WTC11 (cell line): Measurements from ENCODE around the gene SHANK3. TPM values are rescaled to one million over a fixed set of nuclear protein-coding genes. Genes with fewer than 3 reads are reported as not detected.

Source experiments
- ATAC-seq: fragments of 200-7000 bp; cut with Tn5 transposase; 2 replicates; pipeline ENCODE4 v1.10.0; 2021; ENCODE audit warnings: mild to moderate bottlenecking, moderate library complexity
- CTCF ChIA-PET: fragments of 300-600 bp; sonication (Branson Sonifier 250); formaldehyde crosslinking; loops from one replicate; lab custom pipeline; 2021; ENCODE audit warnings: antibody characterized with exemption; lab: Charles Lee
- POLR2A ChIA-PET: fragments of 350-600 bp; sonication (Branson Sonifier 250); formaldehyde crosslinking; loops from one replicate; lab custom pipeline; 2021; ENCODE audit warnings: antibody characterized with exemption; lab: Charles Lee
- DNase-seq: peaks from one replicate; pipeline ENCODE4 v3.0.0; 2021; ENCODE audit warnings: low spot score
- H3K27ac Mint-ChIP-seq: 2 replicates; pipeline ENCODE4 v1.8.0; 2021; ENCODE audit warnings: mixed read lengths
- H3K27me3 Mint-ChIP-seq: 2 replicates; pipeline ENCODE4 v1.8.0; 2021; ENCODE audit warnings: low read depth, mild to moderate bottlenecking, moderate library complexity, mixed read lengths
- H3K36me3 Mint-ChIP-seq: 2 replicates; pipeline ENCODE4 v1.8.0; 2021; ENCODE audit warnings: mixed read lengths
- H3K4me1 Mint-ChIP-seq: 2 replicates; pipeline ENCODE4 v1.8.0; 2022; ENCODE audit warnings: mixed read lengths
- H3K4me3 Mint-ChIP-seq: 2 replicates; pipeline ENCODE4 v1.8.0; 2021; ENCODE audit warnings: mild to moderate bottlenecking, moderate library complexity, mixed read lengths
- H3K9me3 Mint-ChIP-seq: 2 replicates; pipeline ENCODE4 v1.8.0; 2021; ENCODE audit warnings: mixed read lengths
- FOXP1 ChIP-seq: sonication (generic); formaldehyde crosslinking; IDR thresholded peaks from 2 replicates; pipeline ENCODE4 v1.8.0; 2022; ENCODE audit warnings: missing genetic modification reagents, mild to moderate bottlenecking, moderate library complexity, borderline replicate concordance
- HMGA2 ChIP-seq: fragments of 250-450 bp; sonication (Bioruptor Pico); IDR thresholded peaks from 2 replicates; pipeline ENCODE4 v1.4.0; 2021; ENCODE audit warnings: mild to moderate bottlenecking, moderate library complexity
- IRF2 ChIP-seq: sonication (generic); formaldehyde crosslinking; IDR thresholded peaks from 2 replicates; pipeline ENCODE4 v1.8.0; 2022; ENCODE audit warnings: low read depth, missing genetic modification reagents, borderline replicate concordance
- JAZF1 ChIP-seq: fragments of 250-450 bp; sonication (Bioruptor Pico); IDR thresholded peaks from 2 replicates; pipeline ENCODE4 v1.9.0; 2021; ENCODE audit warnings: moderate library complexity, mild to moderate bottlenecking, inconsistent platforms
- JUN ChIP-seq: sonication (generic); formaldehyde crosslinking; IDR thresholded peaks from 2 replicates; pipeline ENCODE4 v1.8.0; 2023; ENCODE audit warnings: mild to moderate bottlenecking, missing genetic modification reagents
- MYBL2 ChIP-seq: sonication (generic); formaldehyde crosslinking; IDR thresholded peaks from 2 replicates; pipeline ENCODE4 v1.8.1; 2023; ENCODE audit warnings: mild to moderate bottlenecking, moderate library complexity, missing genetic modification reagents
- NR3C1 ChIP-seq: sonication (generic); formaldehyde crosslinking; conservative IDR thresholded peaks from 2 replicates; pipeline ENCODE4 v1.8.1; 2023; ENCODE audit warnings: low read depth, mild to moderate bottlenecking, missing genetic modification reagents
- RELA ChIP-seq: sonication (generic); formaldehyde crosslinking; IDR thresholded peaks from 2 replicates; pipeline ENCODE4 v1.8.1; 2022; ENCODE audit warnings: missing genetic modification reagents, mild to moderate bottlenecking, borderline replicate concordance
- SMAD3 ChIP-seq: sonication (generic); formaldehyde crosslinking; IDR thresholded peaks from 2 replicates; pipeline ENCODE4 v1.8.0; 2022; ENCODE audit warnings: missing genetic modification reagents, mild to moderate bottlenecking, borderline replicate concordance
- ZBTB21 ChIP-seq: sonication (generic); formaldehyde crosslinking; IDR thresholded peaks from 2 replicates; pipeline ENCODE4 v1.8.1; 2023; ENCODE audit warnings: mild to moderate bottlenecking, missing genetic modification reagents, borderline replicate concordance
- ZNF263 ChIP-seq: sonication (generic); formaldehyde crosslinking; IDR thresholded peaks from 2 replicates; pipeline ENCODE4 v1.8.1; 2022; ENCODE audit warnings: low read depth, mild to moderate bottlenecking, moderate library complexity, missing genetic modification reagents
- ZNF317 ChIP-seq: sonication (generic); formaldehyde crosslinking; IDR thresholded peaks from 2 replicates; pipeline ENCODE4 v1.8.1; 2023; ENCODE audit warnings: low read depth, mild to moderate bottlenecking, moderate library complexity, missing genetic modification reagents, borderline replicate concordance
- ZNF396 ChIP-seq: fragments of 250-450 bp; sonication (Bioruptor Pico); IDR thresholded peaks from 2 replicates; pipeline ENCODE4 v1.8.0; 2021; ENCODE audit warnings: mild to moderate bottlenecking, moderate library complexity, borderline replicate concordance
- ZNF423 ChIP-seq: fragments of 250-450 bp; sonication (Bioruptor Pico); IDR thresholded peaks from 2 replicates; pipeline ENCODE4 v2.1.2; 2022; ENCODE audit warnings: mild to moderate bottlenecking, moderate library complexity
- total RNA-seq: library from RNA; stranded (reverse); gene quantifications from 3 replicates; pipeline ENCODE4 v1.2.3, GENCODE V29; 2021
- TF ChIP-seq, protein P1 (sequence below): sonication (generic); formaldehyde crosslinking; conservative IDR thresholded peaks from 2 replicates; pipeline ENCODE4 v1.8.1; 2023; ENCODE audit warnings: mild to moderate bottlenecking, low read depth, missing genetic modification reagents, moderate library complexity
- TF ChIP-seq, protein P2 (sequence below): sonication (generic); formaldehyde crosslinking; IDR thresholded peaks from 2 replicates; pipeline ENCODE4 v1.8.0; 2022; ENCODE audit warnings: missing genetic modification reagents
- TF ChIP-seq, protein P3 (sequence below): fragments of 250-450 bp; sonication (Bioruptor Pico); IDR thresholded peaks from 2 replicates; pipeline ENCODE4 v1.9.0; 2021; ENCODE audit warnings: mild to moderate bottlenecking
- TF ChIP-seq, protein P4 (sequence below): fragments of 250-450 bp; sonication (Bioruptor Pico); IDR thresholded peaks from 2 replicates; pipeline ENCODE4 v1.9.0; 2021; ENCODE audit warnings: mild to moderate bottlenecking
- TF ChIP-seq, protein P5 (sequence below): fragments of 250-450 bp; sonication (Bioruptor Pico); IDR thresholded peaks from 2 replicates; pipeline ENCODE4 v1.8.0; 2021; ENCODE audit warnings: mild to moderate bottlenecking
- TF ChIP-seq, protein P6 (sequence below): sonication (generic); formaldehyde crosslinking; IDR thresholded peaks from 2 replicates; pipeline ENCODE4 v1.8.1; 2023; ENCODE audit warnings: mild to moderate bottlenecking, missing genetic modification reagents, moderate library complexity

SHANK3 gene
- total RNA-seq, 1 experiment from 2014 or later, result 9.6 TPM

DNA sequence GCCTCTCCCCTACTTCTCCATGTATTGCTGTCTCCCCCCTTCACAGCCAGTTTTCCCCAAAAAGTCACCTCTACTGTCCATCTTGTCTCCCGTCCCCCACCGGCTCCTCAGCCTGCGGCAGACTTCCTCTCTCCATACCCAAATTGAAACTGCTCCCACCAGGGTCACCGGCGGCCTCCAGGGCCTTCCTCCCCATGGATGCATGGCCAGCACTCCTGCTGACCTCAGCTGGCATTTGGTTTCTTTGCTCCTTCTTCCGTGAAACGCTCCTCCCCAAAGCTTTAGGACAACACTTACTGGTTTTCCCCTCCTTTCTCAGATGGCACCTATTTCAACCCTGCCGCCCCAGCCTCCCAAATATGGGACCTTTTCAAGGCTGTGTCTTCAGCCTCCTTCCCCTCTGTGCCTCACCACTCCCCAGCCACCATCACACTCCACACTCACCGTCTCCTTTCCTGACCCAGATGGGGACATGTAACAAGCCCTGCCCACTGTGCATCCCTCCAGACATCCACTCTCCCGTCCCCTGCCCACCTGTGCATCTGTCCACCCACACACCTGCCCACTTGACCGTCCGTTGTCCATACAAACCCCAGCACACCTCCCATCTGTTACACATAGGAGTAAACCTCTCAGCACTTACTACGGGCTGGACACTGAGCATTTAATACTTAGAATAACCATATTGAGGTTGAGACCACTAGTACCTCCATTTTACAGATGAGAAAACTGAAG, 43.8 kb downstream of the SHANK3 start (continued):
- TF ChIP-seq RELA (no peak), JAZF1 (CRISPR knock-in tag) (no peak), ZNF263 (CRISPR knock-in tag) (no peak), JUN (CRISPR knock-in tag) (no peak), ZNF317 (CRISPR knock-in tag) (no peak), ZNF396 (CRISPR knock-in tag) (no peak), ZNF423 (CRISPR knock-in tag) (no peak), FOXP1 (no peak), SMAD3 (CRISPR knock-in tag) (no peak), IRF2 (CRISPR knock-in tag) (no peak)
- TF ChIP-seq, protein P1, sequence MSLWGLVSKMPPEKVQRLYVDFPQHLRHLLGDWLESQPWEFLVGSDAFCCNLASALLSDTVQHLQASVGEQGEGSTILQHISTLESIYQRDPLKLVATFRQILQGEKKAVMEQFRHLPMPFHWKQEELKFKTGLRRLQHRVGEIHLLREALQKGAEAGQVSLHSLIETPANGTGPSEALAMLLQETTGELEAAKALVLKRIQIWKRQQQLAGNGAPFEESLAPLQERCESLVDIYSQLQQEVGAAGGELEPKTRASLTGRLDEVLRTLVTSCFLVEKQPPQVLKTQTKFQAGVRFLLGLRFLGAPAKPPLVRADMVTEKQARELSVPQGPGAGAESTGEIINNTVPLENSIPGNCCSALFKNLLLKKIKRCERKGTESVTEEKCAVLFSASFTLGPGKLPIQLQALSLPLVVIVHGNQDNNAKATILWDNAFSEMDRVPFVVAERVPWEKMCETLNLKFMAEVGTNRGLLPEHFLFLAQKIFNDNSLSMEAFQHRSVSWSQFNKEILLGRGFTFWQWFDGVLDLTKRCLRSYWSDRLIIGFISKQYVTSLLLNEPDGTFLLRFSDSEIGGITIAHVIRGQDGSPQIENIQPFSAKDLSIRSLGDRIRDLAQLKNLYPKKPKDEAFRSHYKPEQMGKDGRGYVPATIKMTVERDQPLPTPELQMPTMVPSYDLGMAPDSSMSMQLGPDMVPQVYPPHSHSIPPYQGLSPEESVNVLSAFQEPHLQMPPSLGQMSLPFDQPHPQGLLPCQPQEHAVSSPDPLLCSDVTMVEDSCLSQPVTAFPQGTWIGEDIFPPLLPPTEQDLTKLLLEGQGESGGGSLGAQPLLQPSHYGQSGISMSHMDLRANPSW, result no peak
- TF ChIP-seq, protein P2, sequence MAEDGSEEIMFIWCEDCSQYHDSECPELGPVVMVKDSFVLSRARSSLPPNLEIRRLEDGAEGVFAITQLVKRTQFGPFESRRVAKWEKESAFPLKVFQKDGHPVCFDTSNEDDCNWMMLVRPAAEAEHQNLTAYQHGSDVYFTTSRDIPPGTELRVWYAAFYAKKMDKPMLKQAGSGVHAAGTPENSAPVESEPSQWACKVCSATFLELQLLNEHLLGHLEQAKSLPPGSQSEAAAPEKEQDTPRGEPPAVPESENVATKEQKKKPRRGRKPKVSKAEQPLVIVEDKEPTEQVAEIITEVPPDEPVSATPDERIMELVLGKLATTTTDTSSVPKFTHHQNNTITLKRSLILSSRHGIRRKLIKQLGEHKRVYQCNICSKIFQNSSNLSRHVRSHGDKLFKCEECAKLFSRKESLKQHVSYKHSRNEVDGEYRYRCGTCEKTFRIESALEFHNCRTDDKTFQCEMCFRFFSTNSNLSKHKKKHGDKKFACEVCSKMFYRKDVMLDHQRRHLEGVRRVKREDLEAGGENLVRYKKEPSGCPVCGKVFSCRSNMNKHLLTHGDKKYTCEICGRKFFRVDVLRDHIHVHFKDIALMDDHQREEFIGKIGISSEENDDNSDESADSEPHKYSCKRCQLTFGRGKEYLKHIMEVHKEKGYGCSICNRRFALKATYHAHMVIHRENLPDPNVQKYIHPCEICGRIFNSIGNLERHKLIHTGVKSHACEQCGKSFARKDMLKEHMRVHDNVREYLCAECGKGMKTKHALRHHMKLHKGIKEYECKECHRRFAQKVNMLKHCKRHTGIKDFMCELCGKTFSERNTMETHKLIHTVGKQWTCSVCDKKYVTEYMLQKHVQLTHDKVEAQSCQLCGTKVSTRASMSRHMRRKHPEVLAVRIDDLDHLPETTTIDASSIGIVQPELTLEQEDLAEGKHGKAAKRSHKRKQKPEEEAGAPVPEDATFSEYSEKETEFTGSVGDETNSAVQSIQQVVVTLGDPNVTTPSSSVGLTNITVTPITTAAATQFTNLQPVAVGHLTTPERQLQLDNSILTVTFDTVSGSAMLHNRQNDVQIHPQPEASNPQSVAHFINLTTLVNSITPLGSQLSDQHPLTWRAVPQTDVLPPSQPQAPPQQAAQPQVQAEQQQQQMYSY, result no peak
- TF ChIP-seq, all 79 proteins: peak for 0

DNA sequence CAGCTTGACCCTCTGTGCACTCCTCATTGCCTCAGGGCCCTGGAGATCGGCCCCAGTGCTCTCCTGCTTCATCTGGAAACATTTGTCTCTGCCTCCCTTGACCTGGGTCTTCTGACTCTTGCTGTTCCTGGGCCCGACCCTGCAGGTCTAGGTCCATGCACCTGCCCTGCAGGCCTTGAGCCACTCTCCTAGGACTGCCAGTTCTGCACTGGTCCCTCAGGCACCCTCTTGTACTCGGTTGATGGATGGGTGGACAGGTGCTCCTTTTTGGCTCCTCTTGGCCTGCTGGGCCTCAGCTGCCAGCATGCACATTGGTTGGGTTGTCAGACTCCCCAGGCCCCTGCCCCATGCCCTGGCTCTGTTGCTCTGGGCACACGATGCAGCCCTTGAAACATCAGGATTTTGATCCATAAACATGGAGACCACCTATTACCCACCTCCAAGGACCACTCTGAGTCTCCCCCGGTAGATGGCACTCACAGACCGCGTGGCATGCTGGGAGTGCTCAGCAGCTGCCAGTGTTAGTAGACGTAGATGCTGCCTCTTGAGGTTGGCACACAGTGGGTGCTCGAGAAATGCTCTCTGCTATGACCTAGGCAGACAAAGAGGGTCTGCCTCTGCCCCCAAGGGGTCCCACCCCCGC, 45.2 kb downstream of the SHANK3 start:
- no peak overlapping the region for H3K27ac Mint-ChIP-seq
- ATAC-seq, result no peak
- TF ChIP-seq ZBTB21 (CRISPR knock-in tag) (no peak), MYBL2 (CRISPR knock-in tag) (no peak), HMGA2 (CRISPR knock-in tag) (no peak)
- peaks cover 54% of the 10 kb centered on the region for H3K27me3 Mint-ChIP-seq
- H3K36me3 Mint-ChIP-seq, result no peaks in the 10 kb centered on the region
- POLR2A ChIA-PET, result no interaction called here
- no peaks in the 10 kb centered on the region for H3K9me3 Mint-ChIP-seq
- CTCF ChIA-PET, result interaction anchor here (1.1 kb wide), 1 partner anchor 57 kb away, joined by 3 read pairs; no protein-coding TSS in a partner anchor
- no peaks in the 10 kb centered on the region for H3K4me1 Mint-ChIP-seq
- DNase-seq, result no peak
- H3K4me3 Mint-ChIP-seq, result no peak overlapping the region

DNA sequence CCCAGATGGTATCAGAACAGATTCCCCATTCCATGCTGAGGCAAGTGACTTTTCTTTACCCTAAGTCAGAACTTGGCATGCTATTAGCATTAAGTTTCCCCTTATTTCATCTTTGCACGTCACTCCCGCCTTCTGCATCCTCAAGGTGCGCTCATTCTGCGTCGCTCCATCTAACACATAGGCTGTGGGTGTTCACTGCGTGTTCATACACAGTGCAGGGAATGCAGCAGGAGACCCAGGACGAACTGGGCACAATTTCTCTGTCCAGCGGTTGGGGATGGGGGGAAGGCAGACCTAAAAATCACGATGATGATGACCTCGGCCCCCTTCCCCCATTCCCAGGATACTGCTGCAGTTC, 45.7 kb downstream of the SHANK3 start:
- no peak for ATAC-seq
- Mint-ChIP-seq H3K4me3 (no peak overlapping the region), H3K36me3 (no peaks in the 10 kb centered on the region), H3K9me3 (no peaks in the 10 kb centered on the region), H3K27ac (no peak overlapping the region), H3K27me3 (peaks cover 60% of the 10 kb centered on the region), H3K4me1 (no peaks in the 10 kb centered on the region)
- DNase-seq, result no peak
- ChIA-PET CTCF (no interaction called here), POLR2A (no interaction called here)
- TF ChIP-seq, protein P3, sequence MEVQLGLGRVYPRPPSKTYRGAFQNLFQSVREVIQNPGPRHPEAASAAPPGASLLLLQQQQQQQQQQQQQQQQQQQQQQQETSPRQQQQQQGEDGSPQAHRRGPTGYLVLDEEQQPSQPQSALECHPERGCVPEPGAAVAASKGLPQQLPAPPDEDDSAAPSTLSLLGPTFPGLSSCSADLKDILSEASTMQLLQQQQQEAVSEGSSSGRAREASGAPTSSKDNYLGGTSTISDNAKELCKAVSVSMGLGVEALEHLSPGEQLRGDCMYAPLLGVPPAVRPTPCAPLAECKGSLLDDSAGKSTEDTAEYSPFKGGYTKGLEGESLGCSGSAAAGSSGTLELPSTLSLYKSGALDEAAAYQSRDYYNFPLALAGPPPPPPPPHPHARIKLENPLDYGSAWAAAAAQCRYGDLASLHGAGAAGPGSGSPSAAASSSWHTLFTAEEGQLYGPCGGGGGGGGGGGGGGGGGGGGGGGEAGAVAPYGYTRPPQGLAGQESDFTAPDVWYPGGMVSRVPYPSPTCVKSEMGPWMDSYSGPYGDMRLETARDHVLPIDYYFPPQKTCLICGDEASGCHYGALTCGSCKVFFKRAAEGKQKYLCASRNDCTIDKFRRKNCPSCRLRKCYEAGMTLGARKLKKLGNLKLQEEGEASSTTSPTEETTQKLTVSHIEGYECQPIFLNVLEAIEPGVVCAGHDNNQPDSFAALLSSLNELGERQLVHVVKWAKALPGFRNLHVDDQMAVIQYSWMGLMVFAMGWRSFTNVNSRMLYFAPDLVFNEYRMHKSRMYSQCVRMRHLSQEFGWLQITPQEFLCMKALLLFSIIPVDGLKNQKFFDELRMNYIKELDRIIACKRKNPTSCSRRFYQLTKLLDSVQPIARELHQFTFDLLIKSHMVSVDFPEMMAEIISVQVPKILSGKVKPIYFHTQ (CRISPR knock-in tag), result no peak
- TF ChIP-seq, protein P4, sequence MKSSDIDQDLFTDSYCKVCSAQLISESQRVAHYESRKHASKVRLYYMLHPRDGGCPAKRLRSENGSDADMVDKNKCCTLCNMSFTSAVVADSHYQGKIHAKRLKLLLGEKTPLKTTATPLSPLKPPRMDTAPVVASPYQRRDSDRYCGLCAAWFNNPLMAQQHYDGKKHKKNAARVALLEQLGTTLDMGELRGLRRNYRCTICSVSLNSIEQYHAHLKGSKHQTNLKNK (CRISPR knock-in tag), result no peak
- TF ChIP-seq NR3C1 (CRISPR knock-in tag), result no peak
- TF ChIP-seq, protein P5, sequence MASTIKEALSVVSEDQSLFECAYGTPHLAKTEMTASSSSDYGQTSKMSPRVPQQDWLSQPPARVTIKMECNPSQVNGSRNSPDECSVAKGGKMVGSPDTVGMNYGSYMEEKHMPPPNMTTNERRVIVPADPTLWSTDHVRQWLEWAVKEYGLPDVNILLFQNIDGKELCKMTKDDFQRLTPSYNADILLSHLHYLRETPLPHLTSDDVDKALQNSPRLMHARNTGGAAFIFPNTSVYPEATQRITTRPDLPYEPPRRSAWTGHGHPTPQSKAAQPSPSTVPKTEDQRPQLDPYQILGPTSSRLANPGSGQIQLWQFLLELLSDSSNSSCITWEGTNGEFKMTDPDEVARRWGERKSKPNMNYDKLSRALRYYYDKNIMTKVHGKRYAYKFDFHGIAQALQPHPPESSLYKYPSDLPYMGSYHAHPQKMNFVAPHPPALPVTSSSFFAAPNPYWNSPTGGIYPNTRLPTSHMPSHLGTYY (CRISPR knock-in tag), result no peak
- TF ChIP-seq, protein P6, sequence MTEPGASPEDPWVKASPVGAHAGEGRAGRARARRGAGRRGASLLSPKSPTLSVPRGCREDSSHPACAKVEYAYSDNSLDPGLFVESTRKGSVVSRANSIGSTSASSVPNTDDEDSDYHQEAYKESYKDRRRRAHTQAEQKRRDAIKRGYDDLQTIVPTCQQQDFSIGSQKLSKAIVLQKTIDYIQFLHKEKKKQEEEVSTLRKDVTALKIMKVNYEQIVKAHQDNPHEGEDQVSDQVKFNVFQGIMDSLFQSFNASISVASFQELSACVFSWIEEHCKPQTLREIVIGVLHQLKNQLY (CRISPR knock-in tag), result no peak
